HG02763 (cell line): ENCODE data around the gene SLC28A2.
"Not testable (repeated sequence)": the region's sequence is repeated elsewhere in the genome, so short reads cannot be mapped to it uniquely, and the experiment has no call there.

Source experiments
- ATAC-seq: cut with Tn5 transposase; IDR thresholded peaks from one replicate; pipeline ENCODE4 v1.9.1; 2021; ENCODE audit warnings: mild to moderate bottlenecking, moderate library complexity; ENCODE audit not compliant: unreplicated experiment

SLC28A2 gene

DNA sequence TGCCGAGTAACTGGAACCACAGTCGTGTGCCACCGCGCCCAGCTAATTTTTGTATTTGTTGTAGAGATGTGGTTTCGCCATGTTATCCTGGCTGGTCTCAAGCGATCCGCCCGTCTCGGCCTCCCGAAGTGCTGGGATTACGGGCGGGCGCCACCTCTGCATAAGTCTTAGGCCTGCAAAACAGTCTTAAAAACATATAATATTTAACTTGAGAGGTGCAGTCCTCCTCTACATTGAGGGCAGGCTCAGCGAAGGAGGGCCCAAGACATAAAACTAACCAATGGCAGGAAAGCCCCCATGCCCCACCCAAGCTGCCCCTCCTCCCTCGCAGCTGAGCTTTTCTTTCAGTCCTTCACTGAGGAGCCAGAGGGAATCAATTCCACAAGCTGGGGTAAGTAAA is at the start of gene SLC28A2:
SLC28A2 (plus strand) TSS at position 347 of the 400 bp plus-strand sequence. CDS start 982 bp downstream, outside the sequence.
- no peak for ATAC-seq

GRCh38 chr15:45203182-45203581 is 48.9 kb upstream of the SLC28A2 start:
- ATAC-seq = no peak

GRCh38 chr15:45205192-45205591 is 46.8 kb upstream of the SLC28A2 start:
- no peak for ATAC-seq

DNA sequence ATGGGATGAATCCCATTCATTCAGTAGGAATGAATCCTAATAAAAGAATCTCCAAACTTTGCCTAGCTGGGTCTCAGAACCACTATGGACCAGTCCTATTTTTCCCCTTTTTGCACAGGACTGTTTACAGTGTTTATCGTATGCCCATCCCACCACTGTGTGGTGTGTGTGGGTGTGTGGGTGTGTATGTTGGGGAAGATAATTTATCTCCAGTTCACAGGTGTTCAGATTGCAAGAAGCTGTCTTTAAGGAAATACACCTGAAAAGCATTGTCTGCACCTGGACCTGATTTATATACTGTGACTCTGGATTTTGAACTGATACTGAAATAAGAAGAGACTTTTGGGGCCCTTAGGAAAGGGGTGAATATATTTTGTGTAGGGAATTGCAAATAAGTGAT is 39.5 kb upstream of the SLC28A2 start:
- ATAC-seq = no peak

DNA sequence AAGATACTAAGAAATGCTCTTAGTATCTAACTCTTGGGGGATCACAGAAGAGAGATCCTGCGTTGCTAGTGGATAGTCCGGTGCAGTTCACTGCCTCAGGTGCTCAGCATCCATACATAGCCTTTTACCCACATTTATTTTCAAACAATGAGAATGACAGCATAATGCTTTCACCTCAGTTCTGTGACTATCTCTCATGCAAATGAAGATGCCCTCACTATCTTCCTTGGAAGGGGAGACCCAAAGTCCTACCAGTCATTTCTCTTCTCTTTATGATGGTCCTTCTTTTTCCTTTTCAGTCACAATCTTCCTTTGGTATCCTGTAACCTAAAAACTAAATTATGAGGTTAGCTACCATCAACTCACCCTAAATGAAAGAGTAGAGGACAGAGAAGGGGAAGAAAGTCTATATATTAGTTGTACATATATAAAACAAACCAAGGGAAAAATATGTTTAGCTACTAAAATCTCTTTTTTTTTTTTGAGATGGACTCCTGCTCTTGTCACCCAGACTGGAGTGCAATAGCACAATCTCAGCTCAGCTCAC is 30.9 kb upstream of the SLC28A2 start:
- no peak for ATAC-seq

DNA sequence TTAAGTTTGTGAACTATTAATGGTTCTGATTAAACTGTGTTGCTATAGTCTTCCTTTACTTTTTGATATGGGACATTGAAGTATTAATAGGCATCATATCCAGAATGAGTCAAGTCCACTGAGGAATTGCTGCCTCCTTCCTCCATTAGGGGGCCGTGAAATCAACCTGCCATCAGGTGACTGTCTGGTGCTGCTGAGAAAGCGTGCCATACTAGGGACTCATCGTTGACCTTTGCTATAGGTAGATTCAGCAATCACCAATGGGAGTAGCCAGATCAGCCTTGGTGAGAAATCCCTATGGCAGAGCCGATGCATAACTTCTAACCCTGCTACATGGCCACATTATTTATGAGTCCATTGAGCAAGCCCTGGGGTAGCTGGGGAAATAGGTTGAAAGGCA is 30.1 kb upstream of the SLC28A2 start:
- ATAC-seq = no peak

GRCh38 chr15:45224621-45225217 is 27.3 kb upstream of the SLC28A2 start:
- no peak for ATAC-seq

DNA sequence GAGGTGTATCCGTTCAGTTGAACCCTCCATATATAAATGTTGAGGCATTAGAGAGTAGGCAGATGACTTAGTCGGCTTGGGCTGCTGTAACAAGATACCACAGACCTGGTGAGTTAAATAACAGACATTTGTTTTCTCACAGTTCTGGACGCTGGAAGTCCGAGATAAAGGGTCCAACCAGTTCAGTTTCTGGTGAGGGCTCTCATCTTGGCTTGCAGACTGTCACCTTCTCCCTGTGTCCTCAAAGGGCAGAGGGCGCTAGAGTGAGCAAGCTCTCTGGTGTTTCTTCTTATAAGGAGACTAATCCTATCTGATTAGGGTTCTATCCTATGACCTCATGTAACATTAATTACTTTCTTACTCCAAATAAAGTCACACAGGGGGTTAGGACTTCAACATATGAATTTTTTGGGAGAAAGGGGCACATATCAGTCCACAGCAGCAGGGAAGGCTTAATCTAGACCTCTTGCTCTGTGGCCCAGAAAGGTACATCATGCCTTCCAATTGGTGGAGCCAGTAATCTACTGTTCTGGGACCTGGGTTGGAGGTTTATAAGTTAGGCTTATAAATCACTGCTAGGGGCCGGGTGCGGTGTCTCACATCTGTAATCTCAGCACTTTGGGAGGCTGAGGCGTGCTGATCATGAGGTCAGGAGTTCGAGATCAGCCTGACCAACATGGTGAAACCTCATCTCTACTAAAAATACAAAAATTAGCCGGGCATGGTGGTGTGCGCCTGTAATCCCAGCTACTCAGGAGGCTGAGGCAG is 26.3 kb upstream of the SLC28A2 start:
- ATAC-seq = no peak

- no peak for ATAC-seq
Measured at GRCh38 chr15:45228931-45229330, 23.1 kb upstream of the SLC28A2 start.

DNA sequence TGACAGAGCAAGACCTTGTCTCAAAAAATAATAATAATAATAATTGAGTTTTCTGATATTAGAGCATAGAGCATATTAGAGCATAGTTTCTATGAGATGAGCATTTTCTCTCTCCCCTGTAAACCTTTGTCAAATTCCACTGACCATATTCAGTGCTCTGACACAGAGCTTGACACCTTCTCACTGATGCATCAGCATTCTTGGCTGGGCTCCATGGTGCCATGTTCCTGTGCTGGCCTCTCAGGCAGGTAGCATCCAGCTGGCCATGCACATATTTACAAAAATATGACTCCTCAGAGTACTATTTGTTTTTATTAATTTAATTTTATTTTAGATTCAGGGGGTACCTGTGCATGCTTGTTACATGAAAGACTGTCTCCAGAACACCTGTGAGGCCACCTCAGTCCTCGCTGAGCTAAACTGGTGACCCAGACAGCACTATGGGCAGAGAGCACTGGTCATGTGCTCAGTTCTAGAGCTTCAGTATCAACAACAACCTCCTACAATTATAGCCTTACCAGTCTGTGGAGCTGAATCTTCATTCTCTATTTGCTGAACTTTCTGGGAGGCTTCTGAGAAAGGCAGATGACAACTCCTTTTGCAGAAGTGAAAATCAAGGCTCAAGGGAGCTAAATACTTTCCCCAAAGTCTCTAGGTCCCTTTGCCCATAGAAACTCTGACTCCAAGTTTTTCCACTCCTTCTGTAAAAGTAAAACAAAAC is 21.6 kb upstream of the SLC28A2 start:
- ATAC-seq = no peak

GRCh38 chr15:45231132-45231531 is 20.9 kb upstream of the SLC28A2 start:
- no peak for ATAC-seq

- ATAC-seq = no peak
Measured at GRCh38 chr15:45231864-45232562, 20.0 kb upstream of the SLC28A2 start.

- ATAC-seq = no peak
Measured at GRCh38 chr15:45234562-45235235, 17.3 kb upstream of the SLC28A2 start.

DNA sequence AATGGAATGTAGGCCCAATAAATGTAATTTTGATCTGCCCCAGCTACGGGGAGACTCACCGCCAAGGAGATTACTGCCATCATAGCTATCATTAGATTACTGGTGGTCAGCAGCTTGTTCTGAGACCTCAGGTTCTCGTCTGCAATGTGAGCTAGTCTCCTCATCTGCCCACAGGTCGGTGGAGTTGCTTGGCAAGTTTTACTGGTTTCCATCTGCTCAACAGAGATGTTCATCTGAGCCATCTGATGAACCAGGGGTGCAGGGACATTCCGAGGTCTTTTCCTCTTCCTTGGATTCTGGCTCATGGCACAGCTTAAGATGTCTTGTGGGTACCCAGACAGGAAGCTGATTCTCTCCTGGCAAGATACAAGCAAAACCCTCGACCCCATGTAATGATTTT is 15.2 kb upstream of the SLC28A2 start:
- ATAC-seq = not testable (repeated sequence)

GRCh38 chr15:45242289-45242688 is 9.7 kb upstream of the SLC28A2 start:
- ATAC-seq = no peak

GRCh38 chr15:45249125-45249780 is 2.8 kb upstream of the SLC28A2 start:
- ATAC-seq = no peak

DNA sequence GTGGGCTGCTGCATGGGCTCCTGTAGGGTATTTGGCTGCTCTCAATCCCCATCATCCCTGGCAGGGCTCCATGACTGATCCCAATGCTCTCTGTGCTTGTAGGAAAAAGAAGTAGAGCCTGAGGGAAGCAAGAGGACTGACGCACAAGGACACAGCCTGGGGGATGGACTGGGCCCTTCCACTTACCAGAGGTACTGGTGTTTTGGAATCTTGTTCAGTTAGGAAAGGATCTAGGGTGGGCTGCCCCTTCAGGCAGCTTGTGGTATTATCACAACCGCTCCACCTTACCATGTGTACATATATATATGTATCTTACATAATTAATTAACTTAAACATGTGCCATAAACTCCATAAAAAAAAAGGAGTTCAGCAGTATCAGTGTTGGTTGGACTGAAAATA is 1.3 kb downstream of the SLC28A2 start:
- ATAC-seq = no peak

- no peak for ATAC-seq
Measured at GRCh38 chr15:45254405-45254804, 2.4 kb downstream of the SLC28A2 start.

- ATAC-seq = not testable (repeated sequence)
Measured at GRCh38 chr15:45254824-45255223, 2.8 kb downstream of the SLC28A2 start.

GRCh38 chr15:45259796-45260195 is 7.8 kb downstream of the SLC28A2 start:
- ATAC-seq = no peak
